HepG2 (cell line): ENCODE measurements around the gene PDPK1. TPM values are rescaled to one million over a fixed set of nuclear protein-coding genes. Genes with fewer than 3 reads are reported as not detected.

ENCODE experiments used
- ARID5B ChIP-seq: IDR thresholded peaks from 2 replicates; pipeline ENCODE4 v1.4.0; 2020; ENCODE audit warnings: mild to moderate bottlenecking, missing genetic modification reagents
- DR1 ChIP-seq: sonication (generic); formaldehyde crosslinking; IDR thresholded peaks from 2 replicates; pipeline ENCODE4 v1.8.0; 2021; ENCODE audit warnings: mild to moderate bottlenecking, missing genetic modification reagents, inconsistent platforms
- FOXO1 ChIP-seq: sonication (generic); formaldehyde crosslinking; IDR thresholded peaks from 2 replicates; pipeline ENCODE4 v1.4.0; 2020; ENCODE audit warnings: missing genetic modification reagents
- FOXP1 ChIP-seq, 2 experiments: fragments of 450-650 bp in 1 of 2; IDR thresholded peaks; 2 replicates each; pipeline ENCODE4 v1.6.1; 2017 to 2018; ENCODE audit warnings: antibody characterized with exemption in 1 of 2
- FUBP1 ChIP-seq: sonication (generic); formaldehyde crosslinking; IDR thresholded peaks from 2 replicates; pipeline ENCODE4 v1.5.1; 2020; ENCODE audit warnings: missing genetic modification reagents, mild to moderate bottlenecking, borderline replicate concordance
- HOXA3 ChIP-seq: sonication (generic); formaldehyde crosslinking; IDR thresholded peaks from 2 replicates; pipeline ENCODE4 v1.5.0; 2020; ENCODE audit warnings: missing genetic modification reagents
- PHF8 ChIP-seq: sonication (generic); formaldehyde crosslinking; IDR thresholded peaks from 2 replicates; pipeline ENCODE4 v1.5.0; 2020; ENCODE audit warnings: missing genetic modification reagents
- SMYD3 ChIP-seq: sonication (generic); formaldehyde crosslinking; IDR thresholded peaks from 2 replicates; pipeline ENCODE4 v1.8.1; 2023; ENCODE audit warnings: mild to moderate bottlenecking, missing genetic modification reagents
- SP4 ChIP-seq: sonication (generic); formaldehyde crosslinking; IDR thresholded peaks from 2 replicates; pipeline ENCODE4 v1.8.1; 2023; ENCODE audit warnings: mild to moderate bottlenecking, missing genetic modification reagents
- SPEN ChIP-seq: sonication (generic); formaldehyde crosslinking; IDR thresholded peaks from 2 replicates; pipeline ENCODE4 v1.5.1; 2020; ENCODE audit warnings: low read depth, mild to moderate bottlenecking, missing genetic modification reagents
- SRSF1 ChIP-seq: fragments of 200-400 bp; formaldehyde crosslinking; optimal IDR thresholded peaks from 2 replicates; pipeline ENCODE3; 2017; ENCODE audit warnings: mild to moderate bottlenecking, low read depth, low read length, moderate library complexity
- TSC22D2 ChIP-seq: sonication (generic); formaldehyde crosslinking; IDR thresholded peaks from 2 replicates; pipeline ENCODE4 v1.5.1; 2020; ENCODE audit warnings: missing genetic modification reagents, mild to moderate bottlenecking, borderline replicate concordance
- XRCC5 ChIP-seq: fragments of 200-400 bp; formaldehyde crosslinking; optimal IDR thresholded peaks from 2 replicates; pipeline ENCODE3; 2017; ENCODE audit warnings: mild to moderate bottlenecking, low read length
- ZEB1 ChIP-seq: IDR thresholded peaks from 2 replicates; pipeline ENCODE4 v1.6.1; 2012; ENCODE audit warnings: mild to moderate bottlenecking, low read depth, inconsistent platforms; ENCODE audit not compliant: insufficient replicate concordance
- ZNF724P ChIP-seq: sonication (generic); formaldehyde crosslinking; IDR thresholded peaks from 2 replicates; pipeline ENCODE4 v1.8.0; 2022; ENCODE audit warnings: missing genetic modification reagents, borderline replicate concordance
- polyA plus RNA-seq, 8 experiments: library from polyadenylated mRNA; depleted of rRNA in 3 of 8; stranded (reverse) in 7 of 8; unstranded in 1 of 8; fragments of >200 nt; fragmentation: Illumina TruSeq in 4 of 8; extraction: Trizol in 4 of 8; gene quantifications; 2 replicates each; pipeline versions ENCODE4 v1.2.1 to v1.2.3, GENCODE V29; 2011 to 2016; ENCODE audit warnings: low read depth in 4 of 8, missing spikeins in 1 of 8, mixed read lengths in 1 of 8; ENCODE audit not compliant: insufficient read depth in 1 of 8
- total RNA-seq, 5 experiments: library from RNA; depleted of rRNA; stranded (reverse); fragments of >200 nt; fragmentation: Illumina TruSeq; extraction: Trizol; gene quantifications; 2 replicates each; pipeline ENCODE4 v1.2.3, GENCODE V29; 2016; ENCODE audit warnings: low read depth in 1 of 5
- TF ChIP-seq, protein P1 (sequence below): sonication (generic); formaldehyde crosslinking; IDR thresholded peaks from 2 replicates; pipeline ENCODE4 v1.5.0; 2020; ENCODE audit warnings: mild to moderate bottlenecking, missing genetic modification reagents, borderline replicate concordance

The PDPK1 gene
- total and polyA plus RNA-seq, 2 of the 13 experiments (the other 11 are each of a cell fraction or from before 2014, with no cell fraction given), result 59.6 to 129 TPM

GRCh38 chr16:2524339-2524938 is 13.4 kb upstream of the PDPK1 start (continued):
- TF ChIP-seq ZNF724P, result no peak
- TF ChIP-seq XRCC5, result peak; percentile 77
- TF ChIP-seq SP4 (CRISPR knock-in tag), result peak; percentile 72
- TF ChIP-seq FOXO1, result peak; percentile 99
- peak; percentile 84 for TF ChIP-seq FOXP1 (IDR thresholded peaks at IDR 0.05)
- TF ChIP-seq FOXP1 (CRISPR knock-in tag; IDR thresholded peaks at IDR 0.05), result peak; percentile 97
- 0 out of 2 replicates have a peak, but pooled peaks have one; percentile 42 for TF ChIP-seq SPEN
- TF ChIP-seq, protein P1, sequence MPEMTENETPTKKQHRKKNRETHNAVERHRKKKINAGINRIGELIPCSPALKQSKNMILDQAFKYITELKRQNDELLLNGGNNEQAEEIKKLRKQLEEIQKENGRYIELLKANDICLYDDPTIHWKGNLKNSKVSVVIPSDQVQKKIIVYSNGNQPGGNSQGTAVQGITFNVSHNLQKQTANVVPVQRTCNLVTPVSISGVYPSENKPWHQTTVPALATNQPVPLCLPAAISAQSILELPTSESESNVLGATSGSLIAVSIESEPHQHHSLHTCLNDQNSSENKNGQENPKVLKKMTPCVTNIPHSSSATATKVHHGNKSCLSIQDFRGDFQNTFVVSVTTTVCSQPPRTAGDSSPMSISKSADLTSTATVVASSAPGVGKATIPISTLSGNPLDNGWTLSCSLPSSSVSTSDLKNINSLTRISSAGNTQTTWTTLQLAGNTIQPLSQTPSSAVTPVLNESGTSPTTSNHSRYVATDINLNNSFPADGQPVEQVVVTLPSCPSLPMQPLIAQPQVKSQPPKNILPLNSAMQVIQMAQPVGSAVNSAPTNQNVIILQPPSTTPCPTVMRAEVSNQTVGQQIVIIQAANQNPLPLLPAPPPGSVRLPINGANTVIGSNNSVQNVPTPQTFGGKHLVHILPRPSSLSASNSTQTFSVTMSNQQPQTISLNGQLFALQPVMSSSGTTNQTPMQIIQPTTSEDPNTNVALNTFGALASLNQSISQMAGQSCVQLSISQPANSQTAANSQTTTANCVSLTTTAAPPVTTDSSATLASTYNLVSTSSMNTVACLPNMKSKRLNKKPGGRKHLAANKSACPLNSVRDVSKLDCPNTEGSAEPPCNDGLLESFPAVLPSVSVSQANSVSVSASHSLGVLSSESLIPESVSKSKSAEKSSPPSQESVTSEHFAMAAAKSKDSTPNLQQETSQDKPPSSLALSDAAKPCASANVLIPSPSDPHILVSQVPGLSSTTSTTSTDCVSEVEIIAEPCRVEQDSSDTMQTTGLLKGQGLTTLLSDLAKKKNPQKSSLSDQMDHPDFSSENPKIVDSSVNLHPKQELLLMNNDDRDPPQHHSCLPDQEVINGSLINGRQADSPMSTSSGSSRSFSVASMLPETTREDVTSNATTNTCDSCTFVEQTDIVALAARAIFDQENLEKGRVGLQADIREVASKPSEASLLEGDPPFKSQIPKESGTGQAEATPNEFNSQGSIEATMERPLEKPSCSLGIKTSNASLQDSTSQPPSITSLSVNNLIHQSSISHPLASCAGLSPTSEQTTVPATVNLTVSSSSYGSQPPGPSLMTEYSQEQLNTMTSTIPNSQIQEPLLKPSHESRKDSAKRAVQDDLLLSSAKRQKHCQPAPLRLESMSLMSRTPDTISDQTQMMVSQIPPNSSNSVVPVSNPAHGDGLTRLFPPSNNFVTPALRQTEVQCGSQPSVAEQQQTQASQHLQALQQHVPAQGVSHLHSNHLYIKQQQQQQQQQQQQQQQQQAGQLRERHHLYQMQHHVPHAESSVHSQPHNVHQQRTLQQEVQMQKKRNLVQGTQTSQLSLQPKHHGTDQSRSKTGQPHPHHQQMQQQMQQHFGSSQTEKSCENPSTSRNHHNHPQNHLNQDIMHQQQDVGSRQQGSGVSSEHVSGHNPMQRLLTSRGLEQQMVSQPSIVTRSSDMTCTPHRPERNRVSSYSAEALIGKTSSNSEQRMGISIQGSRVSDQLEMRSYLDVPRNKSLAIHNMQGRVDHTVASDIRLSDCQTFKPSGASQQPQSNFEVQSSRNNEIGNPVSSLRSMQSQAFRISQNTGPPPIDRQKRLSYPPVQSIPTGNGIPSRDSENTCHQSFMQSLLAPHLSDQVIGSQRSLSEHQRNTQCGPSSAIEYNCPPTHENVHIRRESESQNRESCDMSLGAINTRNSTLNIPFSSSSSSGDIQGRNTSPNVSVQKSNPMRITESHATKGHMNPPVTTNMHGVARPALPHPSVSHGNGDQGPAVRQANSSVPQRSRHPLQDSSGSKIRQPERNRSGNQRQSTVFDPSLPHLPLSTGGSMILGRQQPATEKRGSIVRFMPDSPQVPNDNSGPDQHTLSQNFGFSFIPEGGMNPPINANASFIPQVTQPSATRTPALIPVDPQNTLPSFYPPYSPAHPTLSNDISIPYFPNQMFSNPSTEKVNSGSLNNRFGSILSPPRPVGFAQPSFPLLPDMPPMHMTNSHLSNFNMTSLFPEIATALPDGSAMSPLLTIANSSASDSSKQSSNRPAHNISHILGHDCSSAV (CRISPR knock-in tag), result 0 out of 2 replicates have a peak, but pooled peaks have one; percentile 31
- peak; percentile 36; the same call in 1 of the 2 replicates for TF ChIP-seq SMYD3
- peak; percentile 27; the same call in 1 of the 2 replicates for TF ChIP-seq PHF8
- peak; percentile 82 for TF ChIP-seq ARID5B (CRISPR knock-in tag)
- peak; percentile 79 for TF ChIP-seq HOXA3 (CRISPR knock-in tag)
- no peak for TF ChIP-seq FUBP1 (CRISPR knock-in tag)
- TF ChIP-seq SRSF1, result no peak
- TF ChIP-seq ZEB1, result peak; percentile 99
- no peak for TF ChIP-seq TSC22D2 (CRISPR knock-in tag)
- no peak for TF ChIP-seq DR1 (CRISPR knock-in tag)
